ENCODE measurements around the gene LYAR.

The LYAR gene

DNA sequence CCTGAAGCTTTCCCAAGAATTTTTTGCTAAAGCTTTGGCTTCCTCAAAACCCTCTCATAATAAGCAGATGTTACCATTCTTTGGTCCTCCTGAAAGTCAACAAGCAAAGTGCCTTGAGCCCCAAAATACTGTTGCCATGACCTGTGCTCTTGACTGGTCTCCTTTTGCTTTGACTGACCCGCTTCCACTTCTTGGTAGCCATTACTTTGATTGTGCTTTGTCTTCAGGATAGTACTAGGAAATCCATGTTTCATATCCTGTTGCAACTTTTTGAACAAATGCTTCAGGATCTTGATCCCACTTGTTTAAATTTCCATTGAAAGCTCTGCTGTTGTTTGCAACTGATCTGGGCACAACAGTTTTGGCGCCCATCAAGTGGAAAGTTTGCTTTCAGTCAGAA, 56.3 kb downstream of the LYAR start:
- TF ChIP-seq, protein P1, sequence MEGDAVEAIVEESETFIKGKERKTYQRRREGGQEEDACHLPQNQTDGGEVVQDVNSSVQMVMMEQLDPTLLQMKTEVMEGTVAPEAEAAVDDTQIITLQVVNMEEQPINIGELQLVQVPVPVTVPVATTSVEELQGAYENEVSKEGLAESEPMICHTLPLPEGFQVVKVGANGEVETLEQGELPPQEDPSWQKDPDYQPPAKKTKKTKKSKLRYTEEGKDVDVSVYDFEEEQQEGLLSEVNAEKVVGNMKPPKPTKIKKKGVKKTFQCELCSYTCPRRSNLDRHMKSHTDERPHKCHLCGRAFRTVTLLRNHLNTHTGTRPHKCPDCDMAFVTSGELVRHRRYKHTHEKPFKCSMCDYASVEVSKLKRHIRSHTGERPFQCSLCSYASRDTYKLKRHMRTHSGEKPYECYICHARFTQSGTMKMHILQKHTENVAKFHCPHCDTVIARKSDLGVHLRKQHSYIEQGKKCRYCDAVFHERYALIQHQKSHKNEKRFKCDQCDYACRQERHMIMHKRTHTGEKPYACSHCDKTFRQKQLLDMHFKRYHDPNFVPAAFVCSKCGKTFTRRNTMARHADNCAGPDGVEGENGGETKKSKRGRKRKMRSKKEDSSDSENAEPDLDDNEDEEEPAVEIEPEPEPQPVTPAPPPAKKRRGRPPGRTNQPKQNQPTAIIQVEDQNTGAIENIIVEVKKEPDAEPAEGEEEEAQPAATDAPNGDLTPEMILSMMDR (IDR thresholded peaks at IDR 0.05; ENCODE audit: control insufficient read depth, extremely low read depth, insufficient read depth), result no peak
- no peak overlapping the region for H3K4me3 ChIP-seq (ENCODE audit: low read depth, low read length)
- DNase-seq (ENCODE audit: low read depth), result no peak

DNA sequence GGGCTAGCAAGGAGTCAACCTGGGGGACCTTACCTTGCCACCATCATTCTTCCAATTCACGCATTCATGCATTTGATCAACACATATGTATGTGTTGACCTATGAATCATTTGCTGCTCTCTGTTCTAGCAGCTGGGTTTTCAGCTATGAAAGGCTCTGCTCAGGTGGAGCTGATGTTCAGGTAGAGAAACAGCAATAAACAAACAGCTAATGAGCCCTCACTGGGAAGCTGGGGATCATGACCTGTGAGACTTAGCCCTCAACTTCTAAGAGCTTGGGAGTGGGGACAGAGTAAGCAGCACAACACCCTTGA, 61.6 kb downstream of the LYAR start:
- no peak for DNase-seq (ENCODE audit: low read depth)
- TF ChIP-seq, protein P1 (IDR thresholded peaks at IDR 0.05; ENCODE audit: control insufficient read depth, extremely low read depth, insufficient read depth), result no peak
- no peak overlapping the region for H3K4me3 ChIP-seq (ENCODE audit: low read depth, low read length)

DNA sequence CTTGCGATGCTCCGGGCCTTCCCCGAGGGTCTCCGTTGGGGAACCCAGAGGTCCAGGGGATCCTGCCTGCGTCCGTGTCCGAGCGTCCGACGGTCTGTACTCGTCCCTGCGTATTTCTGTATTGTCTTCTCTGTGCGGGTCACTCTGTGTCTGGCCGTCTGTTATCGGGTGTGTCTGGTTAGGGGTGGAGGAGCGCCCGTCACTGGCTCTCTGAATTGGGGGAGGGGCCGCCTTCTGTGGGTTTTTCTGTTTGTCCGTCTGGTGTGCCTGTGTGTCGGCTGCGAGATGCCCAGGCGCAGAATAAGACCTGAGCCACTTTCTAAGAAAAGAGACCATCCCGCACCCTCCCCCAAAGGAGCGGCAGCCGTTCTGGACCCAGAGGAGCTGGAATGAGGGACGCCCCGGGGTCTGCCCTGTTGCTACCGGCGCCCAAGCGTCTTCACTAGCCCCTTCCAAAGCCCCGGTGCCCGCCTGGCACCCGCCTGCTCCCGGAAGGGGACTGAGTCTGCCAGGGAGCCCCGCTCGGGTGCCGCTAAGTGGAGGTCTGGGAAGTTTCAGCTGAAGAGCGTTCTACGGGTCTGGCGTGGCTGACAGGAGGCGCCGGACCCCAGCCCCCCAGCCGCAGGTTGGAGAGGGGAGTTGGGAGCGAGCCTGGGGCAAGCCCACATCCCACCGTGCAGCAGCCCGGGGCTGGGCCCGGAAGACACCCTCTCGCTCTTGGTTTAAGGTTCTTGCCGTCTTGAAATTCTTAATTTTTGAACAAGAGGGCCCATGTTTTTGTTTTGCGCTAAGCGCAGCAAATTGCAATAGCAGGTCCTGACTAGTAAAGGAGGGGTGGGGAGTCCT, 62.2 kb downstream of the LYAR start:
- no peak for DNase-seq (ENCODE audit: low read depth)
- H3K4me3 ChIP-seq (ENCODE audit: low read depth, low read length), result no peak overlapping the region
- TF ChIP-seq, protein P1 (IDR thresholded peaks at IDR 0.05; ENCODE audit: control insufficient read depth, extremely low read depth, insufficient read depth), result no peak

DNA sequence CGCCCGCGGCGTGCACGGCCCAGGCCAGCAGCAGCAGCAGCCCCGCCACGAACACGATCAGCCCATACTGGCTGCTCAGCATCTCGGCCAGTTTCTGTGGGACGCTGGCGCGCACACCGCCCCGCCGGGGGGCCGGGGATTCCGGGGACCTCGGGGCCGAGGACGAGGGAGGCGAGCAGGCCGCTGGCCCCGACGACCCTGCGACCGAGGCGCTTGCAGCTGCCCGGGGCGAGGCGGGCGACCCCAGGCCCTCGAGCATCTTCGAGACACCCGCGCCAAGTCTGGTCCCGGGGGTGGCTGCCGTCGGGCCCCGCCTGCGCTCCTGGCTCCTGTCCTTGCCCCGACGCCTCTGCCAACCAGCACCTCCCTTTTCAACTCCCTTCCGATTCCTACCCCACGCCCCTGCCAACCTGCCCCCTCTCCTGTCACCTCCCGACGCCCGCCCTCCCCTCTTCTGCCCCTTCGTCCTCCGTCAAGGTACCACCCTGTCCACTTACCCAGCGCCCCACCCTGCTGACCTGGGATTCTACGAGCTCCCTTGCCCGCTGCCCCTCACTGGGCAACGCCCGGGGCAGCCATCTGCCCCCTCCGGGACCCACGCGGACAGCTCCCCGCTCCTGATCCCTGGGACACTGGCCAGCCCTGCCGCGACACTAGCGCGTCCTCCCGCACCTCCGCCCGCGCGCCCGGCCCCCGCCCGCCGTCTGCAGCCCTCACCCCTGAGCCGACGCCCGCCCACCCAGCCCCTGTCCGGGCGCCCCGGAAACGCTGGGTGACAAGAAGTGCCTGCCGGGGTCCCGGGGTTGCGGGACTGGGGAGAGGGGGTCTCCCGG, 63.1 kb downstream of the LYAR start, which contains the start of gene OTOP1:
OTOP1 (minus strand) TSS at position 324 of the 833 bp plus-strand sequence; CDS start at position 259, 65 bp downstream.
- DNase-seq (ENCODE audit: low read depth), result no peak
- TF ChIP-seq, protein P1 (IDR thresholded peaks at IDR 0.05; ENCODE audit: control insufficient read depth, extremely low read depth, insufficient read depth), result no peak
- no peak within 1 kb of the TSS for H3K4me3 ChIP-seq (ENCODE audit: low read depth, low read length)

DNA sequence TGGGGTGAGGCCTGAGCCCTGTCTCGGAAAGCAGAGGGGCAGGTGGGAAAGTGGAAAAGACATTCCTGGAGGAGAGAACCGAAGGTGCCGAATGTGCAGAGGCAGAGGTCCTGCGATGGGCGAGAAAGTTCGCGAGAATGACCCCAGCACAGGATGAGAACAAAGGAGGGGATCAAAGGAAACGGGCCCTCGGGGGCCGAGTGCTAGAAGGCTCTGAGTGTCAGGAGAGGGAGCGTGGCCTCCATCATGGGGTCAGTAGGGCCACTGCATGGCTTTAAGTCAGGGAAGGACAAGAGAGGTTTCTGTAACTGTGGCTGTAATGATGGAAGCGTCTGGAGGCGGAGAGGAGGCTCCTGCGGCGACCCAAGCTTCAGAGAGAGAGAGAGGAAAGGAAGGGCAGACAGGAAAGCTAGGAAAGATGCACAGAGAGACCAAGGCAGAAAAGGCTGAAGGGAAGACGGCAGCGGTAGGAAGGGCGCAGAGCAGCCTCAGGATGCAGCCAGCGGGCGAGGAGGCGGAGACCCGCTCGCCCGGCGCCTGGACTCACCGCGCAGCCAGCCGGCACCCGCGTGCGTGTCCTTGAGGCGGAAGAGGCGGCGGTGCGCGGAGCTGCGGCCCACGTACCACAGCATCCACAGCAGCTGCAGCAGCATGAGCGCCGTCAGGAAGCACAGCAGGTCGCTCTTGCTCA, 63.9 kb downstream of the LYAR start:
- no peak overlapping the region for H3K4me3 ChIP-seq (ENCODE audit: low read depth, low read length)
- TF ChIP-seq, protein P1 (IDR thresholded peaks at IDR 0.05; ENCODE audit: control insufficient read depth, extremely low read depth, insufficient read depth), result no peak
- DNase-seq (ENCODE audit: low read depth), result no peak
